Testis (tissue), 3 donors: ENCODE measurements around the gene MTG2. TPM values are rescaled to one million over a fixed set of nuclear protein-coding genes. Genes with fewer than 3 reads are reported as not detected.

Experiments
- DNase-seq: peaks from one replicate; pipeline ENCODE4 v3.0.0-alpha.2; 2019
- H3K27ac ChIP-seq, 2 donors: fragments of 200-600 bp; sonication (generic); one replicate each; pipeline ENCODE4 v1.5.1; 2019
- H3K27me3 ChIP-seq: fragments of 200-600 bp; sonication (generic); one replicate; pipeline ENCODE4 v1.5.1; 2019
- H3K36me3 ChIP-seq: fragments of 200-600 bp; sonication (generic); one replicate; pipeline ENCODE4 v1.5.1; 2017; ENCODE audit warnings: low read depth; ENCODE audit errors: missing control alignments
- H3K4me1 ChIP-seq: fragments of 200-600 bp; sonication (generic); one replicate; pipeline ENCODE4 v1.5.1; 2019
- H3K4me3 ChIP-seq, 2 donors: fragments of 200-600 bp; sonication (generic); one replicate each; pipeline ENCODE4 v1.5.1; 2017 to 2019
- H3K9me3 ChIP-seq: fragments of 200-600 bp; sonication (generic); one replicate; pipeline ENCODE4 v1.5.1; 2017
- CTCF ChIP-seq, 3 experiments: fragments of 450-650 bp in 2 of 3; fragments of 200-600 bp in 1 of 3; sonication (generic) in 1 of 3; IDR thresholded peaks; one replicate each; pipeline ENCODE4 v1.5.1; 2016 to 2019; ENCODE audit warnings: antibody characterized with exemption in 3 of 3, mild to moderate bottlenecking in 2 of 3, moderate library complexity in 1 of 3
- POLR2A ChIP-seq: fragments of 450-650 bp; IDR thresholded peaks from one replicate; pipeline ENCODE4 v1.6.1; 2017; ENCODE audit warnings: antibody characterized with exemption, mild to moderate bottlenecking, moderate library complexity
- WGBS, 2 donors: methylation state at CpG; one replicate each; pipeline ENCODE4 v1.1.5; 2018; 5-methylcytosine and 5-hydroxymethylcytosine counted together
- intact Hi-C: fragments of 100-400 bp; cut with DNase I; formaldehyde crosslinking; loops from one replicate; pipeline ENCODE4 v1.15.1; 2023; ENCODE audit warnings: low total_unique reads
- polyA plus RNA-seq: library from polyadenylated mRNA; stranded (reverse); fragments of 350-450 nt; fragmentation: Illumina TruSeq; extraction: RNeasy Lipid Tissue Mini Kit (QIAGEN cat#74804); gene quantifications from one replicate; pipeline ENCODE4 v1.2.3, GENCODE V29; 2014; ENCODE audit warnings: low read depth, low replicate concordance; ENCODE audit not compliant: insufficient read depth
- total RNA-seq, 2 donors: library from RNA; depleted of rRNA; stranded (reverse); fragments of >200 nt; gene quantifications; one replicate each; pipeline ENCODE4 v1.2.3, GENCODE V29; 2016

Gene MTG2
- total and polyA plus RNA-seq, 3 donors from 2014 or later = 53.3 to 76.8 (median 61.9) TPM

GRCh38 chr20:62174021-62174804 is 8.6 kb upstream of the MTG2 start:
- no peak overlapping the region for H3K27ac ChIP-seq

GRCh38 chr20:62174870-62175624 is 7.8 kb upstream of the MTG2 start:
- no peak for DNase-seq
- Histone ChIP-seq H3K36me3 (no peaks in the 10 kb centered on the region), H3K27me3 (no peaks in the 10 kb centered on the region), H3K4me1 (no peaks in the 10 kb centered on the region), H3K27ac (no peak overlapping the region), H3K9me3 (no peaks in the 10 kb centered on the region), H3K4me3 (no peak overlapping the region)
- TF ChIP-seq POLR2A (no peak), CTCF (IDR thresholded peaks at IDR 0.05) (no peak)
- 88 to 94% methylated on average over 25 to 26 of the region's 26 CpGs for WGBS, 2 donors
- intact Hi-C loops = no loop called here

More at GRCh38 chr20:62174021-62174804, 8.6 kb upstream of the MTG2 start:
- 92 to 93% methylated on average over 28 of the region's 28 CpGs for WGBS, 2 donors
- no peak overlapping the region for H3K4me3 ChIP-seq
- H3K9me3 ChIP-seq = no peaks in the 10 kb centered on the region
- H3K36me3 ChIP-seq = no peaks in the 10 kb centered on the region
- H3K4me1 ChIP-seq = no peaks in the 10 kb centered on the region
- no peaks in the 10 kb centered on the region for H3K27me3 ChIP-seq
- no peak for DNase-seq
- intact Hi-C loops = no loop called here
- TF ChIP-seq CTCF (IDR thresholded peaks at IDR 0.05) = no peak
- TF ChIP-seq POLR2A = no peak

GRCh38 chr20:62175711-62176110 is 7.1 kb upstream of the MTG2 start:
- no peaks in the 10 kb centered on the region for H3K9me3 ChIP-seq
- H3K4me1 ChIP-seq = no peaks in the 10 kb centered on the region
- no peak for DNase-seq
- WGBS, 2 donors = 86 to 95% methylated on average over 10 of the region's 10 CpGs
- H3K4me3 ChIP-seq = no peak overlapping the region
- TF ChIP-seq CTCF (IDR thresholded peaks at IDR 0.05) (no peak), POLR2A (no peak)
- no peak overlapping the region for H3K27ac ChIP-seq
- intact Hi-C loops = no loop called here
- H3K27me3 ChIP-seq = no peaks in the 10 kb centered on the region
- H3K36me3 ChIP-seq = no peaks in the 10 kb centered on the region

GRCh38 chr20:62176866-62177265 is 6.0 kb upstream of the MTG2 start:
- H3K27ac ChIP-seq = no peak overlapping the region
- 87 to 91% methylated on average over 15 of the region's 15 CpGs for WGBS, 2 donors
- intact Hi-C loops = no loop called here
- no peak for DNase-seq
- no peaks in the 10 kb centered on the region for H3K9me3 ChIP-seq
- H3K27me3 ChIP-seq = no peaks in the 10 kb centered on the region
- no peak for TF ChIP-seq POLR2A
- TF ChIP-seq CTCF (IDR thresholded peaks at IDR 0.05) = no peak
- H3K4me1 ChIP-seq = no peaks in the 10 kb centered on the region
- no peaks in the 10 kb centered on the region for H3K36me3 ChIP-seq
- no peak overlapping the region for H3K4me3 ChIP-seq
